ENCODE measurements around the gene DOCK6. TPM values are rescaled to one million over a fixed set of nuclear protein-coding genes. Genes with fewer than 3 reads are reported as not detected.

Gene DOCK6
- total RNA-seq, 1 donor from 2014 or later, result 56.8 TPM

- no peak for TF ChIP-seq CTCF (IDR thresholded peaks at IDR 0.05; ENCODE audit: insufficient read depth, low read length, poor library complexity, severe bottlenecking)
Measured at GRCh38 chr19:11281356-11282049, 19.2 kb upstream of the DOCK6 start.

GRCh38 chr19:11279505-11280236 is 17.3 kb upstream of the DOCK6 start:
- H3K36me3 ChIP-seq (ENCODE audit: control insufficient read depth, insufficient read depth, low read length), result no peaks in the 10 kb centered on the region
- no peak for DNase-seq (ENCODE audit: low read depth)
- TF ChIP-seq CTCF (IDR thresholded peaks at IDR 0.05; ENCODE audit: insufficient read depth, low read length, poor library complexity, severe bottlenecking), result no peak

More at GRCh38 chr19:11281356-11282049, 19.2 kb upstream of the DOCK6 start:
- Histone ChIP-seq H3K4me3 (ENCODE audit: low read depth, low read length) (no peak overlapping the region), H3K36me3 (ENCODE audit: control insufficient read depth, insufficient read depth, low read length) (no peaks in the 10 kb centered on the region), H3K27me3 (ENCODE audit: control insufficient read depth, insufficient read depth, low read length) (no peaks in the 10 kb centered on the region)
- no peak for DNase-seq (ENCODE audit: low read depth)

GRCh38 chr19:11278670-11279069 is 16.3 kb upstream of the DOCK6 start:
- Histone ChIP-seq H3K36me3 (ENCODE audit: control insufficient read depth, insufficient read depth, low read length) (no peaks in the 10 kb centered on the region), H3K27me3 (ENCODE audit: control insufficient read depth, insufficient read depth, low read length) (no peaks in the 10 kb centered on the region)
- TF ChIP-seq CTCF (IDR thresholded peaks at IDR 0.05; ENCODE audit: insufficient read depth, low read length, poor library complexity, severe bottlenecking), result no peak

More at GRCh38 chr19:11279505-11280236, 17.3 kb upstream of the DOCK6 start:
- H3K4me3 ChIP-seq (ENCODE audit: low read depth, low read length), result no peak overlapping the region
- no peaks in the 10 kb centered on the region for H3K27me3 ChIP-seq (ENCODE audit: control insufficient read depth, insufficient read depth, low read length)

GRCh38 chr19:11274533-11275086 is 12.3 kb upstream of the DOCK6 start:
- no peak for DNase-seq (ENCODE audit: low read depth)
- no peak for TF ChIP-seq CTCF (IDR thresholded peaks at IDR 0.05; ENCODE audit: insufficient read depth, low read length, poor library complexity, severe bottlenecking)
- no peaks in the 10 kb centered on the region for H3K36me3 ChIP-seq (ENCODE audit: control insufficient read depth, insufficient read depth, low read length)
- H3K27me3 ChIP-seq (ENCODE audit: control insufficient read depth, insufficient read depth, low read length), result no peaks in the 10 kb centered on the region
- H3K4me3 ChIP-seq (ENCODE audit: low read depth, low read length), result no peak overlapping the region

More at GRCh38 chr19:11278670-11279069, 16.3 kb upstream of the DOCK6 start:
- DNase-seq (ENCODE audit: low read depth), result no peak
- no peak overlapping the region for H3K4me3 ChIP-seq (ENCODE audit: low read depth, low read length)

- no peaks in the 10 kb centered on the region for H3K36me3 ChIP-seq (ENCODE audit: control insufficient read depth, insufficient read depth, low read length)
- no peak for DNase-seq (ENCODE audit: low read depth)
- H3K4me3 ChIP-seq (ENCODE audit: low read depth, low read length), result no peak overlapping the region
- TF ChIP-seq CTCF (IDR thresholded peaks at IDR 0.05; ENCODE audit: insufficient read depth, low read length, poor library complexity, severe bottlenecking), result no peak
- no peaks in the 10 kb centered on the region for H3K27me3 ChIP-seq (ENCODE audit: control insufficient read depth, insufficient read depth, low read length)
Measured at GRCh38 chr19:11273989-11274388, 11.7 kb upstream of the DOCK6 start.

Measured in kidney epithelial cell (primary cell).